8988T (cell line): ENCODE data around the gene THSD4.
"Not testable (repeated sequence)": the region's sequence is repeated elsewhere in the genome, so short reads cannot be mapped to it uniquely, and the experiment has no call there.

Source experiments
- DNase-seq: peaks from one replicate; pipeline ENCODE4 v3.0.0; 2011

THSD4 gene

DNA sequence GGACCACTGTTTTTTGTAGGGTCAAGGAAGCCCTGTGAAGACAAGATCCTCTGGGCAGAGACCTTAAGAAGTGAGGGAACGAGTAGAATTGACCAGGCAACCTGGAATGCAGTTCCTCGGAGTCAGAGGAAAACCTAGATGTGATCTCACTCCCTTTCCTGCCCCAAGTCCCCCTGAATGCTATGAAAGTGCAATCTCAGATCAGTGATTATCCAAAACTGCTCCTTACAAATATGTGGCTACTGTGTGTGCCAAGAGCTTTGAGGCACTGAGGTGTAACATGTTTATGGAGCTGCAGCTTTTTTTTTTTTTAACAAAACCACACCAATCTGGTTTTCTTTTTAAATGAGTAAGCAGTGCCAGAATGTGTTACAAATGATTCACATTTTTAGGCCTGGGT, 35.8 kb downstream of the THSD4 start:
- DNase-seq, result no peak

DNA sequence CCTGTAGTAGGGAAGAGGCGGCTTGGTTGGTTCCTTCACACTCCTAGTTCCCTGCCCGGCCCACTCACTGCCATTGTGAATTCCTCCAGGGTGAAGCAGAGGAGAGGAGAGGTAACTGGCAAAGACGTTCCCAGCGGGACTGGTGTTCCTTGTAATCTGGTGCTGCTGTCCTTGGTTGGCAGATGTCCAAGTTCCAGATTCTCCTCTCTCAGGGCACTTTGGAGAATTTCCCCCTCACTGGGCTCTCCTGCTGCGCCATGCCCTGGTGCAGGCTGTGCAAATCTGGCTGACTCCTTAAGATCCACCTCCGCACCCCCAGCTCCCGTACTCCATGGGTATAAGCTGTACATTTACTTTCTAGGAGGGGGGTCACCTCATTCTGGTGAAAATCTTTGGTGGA, 37.3 kb downstream of the THSD4 start:
- DNase-seq, result no peak

DNA sequence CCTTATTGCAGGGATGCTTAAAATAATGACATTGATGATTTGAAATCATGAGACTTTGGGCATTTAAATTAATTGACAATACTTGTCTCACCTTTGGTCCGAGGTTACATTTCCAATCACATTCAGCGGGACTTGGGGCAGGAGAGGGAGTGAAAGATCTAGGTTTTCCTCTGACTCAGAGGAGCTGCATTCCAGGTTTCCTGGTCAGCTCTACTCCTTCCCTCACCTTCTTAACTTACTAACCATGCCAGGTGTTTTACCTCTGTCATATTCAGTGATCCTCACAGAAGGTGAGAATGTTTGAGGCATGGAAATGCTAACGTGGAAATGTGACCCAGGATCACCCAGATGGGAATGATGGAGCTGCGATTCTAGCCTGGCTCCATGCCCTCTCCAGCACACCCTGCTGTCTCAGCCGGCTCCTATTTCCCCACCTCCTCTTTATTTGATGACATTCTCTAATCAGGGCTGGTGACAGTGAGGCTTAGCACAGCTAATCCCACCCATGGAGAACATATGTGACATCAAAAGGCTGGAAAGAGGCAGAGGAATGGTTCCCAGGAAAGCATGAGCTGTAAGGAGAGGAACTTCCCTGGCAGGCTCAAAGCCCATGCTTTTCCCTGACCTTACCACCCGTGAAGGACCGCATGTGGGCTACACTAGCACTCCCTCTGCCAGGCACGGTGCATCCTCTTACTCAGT, 38.7 kb downstream of the THSD4 start:
- no peak for DNase-seq

DNA sequence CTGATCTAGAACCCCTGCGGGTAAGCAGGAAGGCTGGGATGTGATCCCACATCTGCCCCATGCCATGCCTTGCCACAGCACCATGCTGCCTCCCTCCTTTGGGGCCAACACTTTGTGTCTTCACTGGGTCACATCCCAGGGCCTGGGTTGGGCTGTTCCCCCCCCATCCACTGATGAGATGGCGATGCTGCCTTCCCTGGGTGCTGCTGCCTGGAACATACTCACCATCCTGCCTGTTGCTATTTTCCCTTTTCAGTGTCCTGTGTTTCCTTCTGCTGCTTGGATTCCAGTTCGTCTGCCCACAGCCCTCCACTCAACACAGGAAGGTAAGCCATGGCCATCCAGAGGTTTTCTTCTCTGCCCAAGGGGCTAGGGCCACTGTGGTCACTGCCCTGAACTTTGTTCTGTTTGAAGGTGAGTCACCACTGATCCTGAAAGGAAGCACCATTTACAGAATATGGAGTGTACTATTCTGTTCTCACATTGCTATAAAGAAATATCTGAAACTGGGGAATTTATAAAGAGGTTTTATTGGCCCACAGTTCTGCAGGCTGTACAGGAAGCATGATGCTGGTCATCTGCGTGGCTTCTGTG, 39.4 kb downstream of the THSD4 start:
- no peak for DNase-seq

DNA sequence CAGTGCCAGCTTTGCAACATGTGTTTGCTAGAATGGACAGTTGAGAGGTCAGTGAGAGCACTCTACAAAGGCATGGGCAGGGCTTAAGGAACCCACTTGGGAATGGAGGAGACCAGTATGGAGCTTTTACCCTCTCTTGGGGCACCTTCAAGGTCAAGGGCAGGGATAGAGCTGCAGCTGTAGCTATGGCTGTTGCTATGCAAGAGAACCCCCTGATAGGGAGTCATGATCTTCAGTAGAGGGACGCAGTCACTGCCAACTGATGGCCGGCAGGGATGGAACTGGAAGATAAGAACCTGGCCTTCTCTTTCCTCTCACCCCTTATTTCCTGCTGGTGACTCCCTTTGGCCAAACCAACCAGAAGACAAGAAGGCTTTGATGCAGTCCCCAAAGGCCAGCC, 40.3 kb downstream of the THSD4 start:
- no peak for DNase-seq

DNA sequence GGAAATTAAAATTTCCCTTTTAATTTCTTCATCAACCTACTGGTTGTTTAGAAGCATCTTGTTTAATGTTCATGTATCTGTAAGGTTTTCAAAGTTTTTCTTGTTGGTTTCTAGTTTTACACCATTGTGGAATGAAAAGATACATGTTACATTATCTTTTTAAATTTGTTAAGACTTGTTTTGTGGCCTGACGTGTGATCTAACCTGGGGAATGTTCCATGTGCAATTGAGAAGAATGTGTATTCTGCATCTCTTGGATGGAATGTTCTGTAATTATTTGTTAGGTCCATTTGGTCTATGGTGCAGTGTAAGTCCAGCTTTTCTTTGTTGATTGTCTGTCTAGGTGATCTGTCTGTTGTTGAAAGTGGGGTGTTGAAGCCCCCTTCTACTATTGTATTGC, 45.7 kb downstream of the THSD4 start:
- no peak for DNase-seq

DNA sequence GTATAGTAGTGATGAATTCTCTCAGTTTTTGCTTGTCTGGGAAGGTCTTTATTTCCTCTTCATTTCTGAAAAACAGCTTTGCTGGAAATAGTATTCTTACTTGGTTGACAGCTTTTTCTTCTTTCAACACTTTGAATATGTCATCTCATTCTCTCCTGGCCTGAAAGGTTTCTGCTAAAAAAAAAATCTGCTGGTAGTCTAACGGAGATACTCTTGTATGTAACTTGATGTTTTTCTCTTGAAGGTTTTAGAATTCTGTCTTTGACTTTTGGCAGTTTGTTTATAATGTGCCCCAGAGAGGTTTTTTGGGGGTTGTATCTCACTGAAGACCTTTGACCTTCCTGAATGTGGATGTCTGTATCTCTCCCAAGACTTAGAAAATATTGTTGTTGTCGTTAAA, 47.0 kb downstream of the THSD4 start:
- DNase-seq, result no peak

DNA sequence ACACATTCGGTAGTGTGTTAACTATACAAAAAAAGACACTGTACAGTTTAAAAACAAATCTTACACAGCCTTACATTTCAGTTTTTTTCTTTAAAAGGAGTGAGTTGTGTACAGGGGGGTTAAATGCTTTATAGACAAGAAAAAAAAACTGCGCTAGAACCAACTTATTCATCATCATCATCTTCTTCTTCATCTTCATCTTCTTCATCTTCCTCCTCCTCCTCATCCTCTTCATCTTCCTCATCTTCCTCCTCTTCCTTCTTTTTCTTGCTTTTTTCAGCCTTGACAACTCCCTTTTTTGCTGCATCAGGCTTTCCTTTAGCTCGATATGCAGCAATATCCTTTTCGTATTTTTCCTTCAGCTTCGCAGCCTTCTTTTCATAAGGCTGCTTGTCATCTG, 49.3 kb downstream of the THSD4 start:
- not testable (repeated sequence) for DNase-seq

DNA sequence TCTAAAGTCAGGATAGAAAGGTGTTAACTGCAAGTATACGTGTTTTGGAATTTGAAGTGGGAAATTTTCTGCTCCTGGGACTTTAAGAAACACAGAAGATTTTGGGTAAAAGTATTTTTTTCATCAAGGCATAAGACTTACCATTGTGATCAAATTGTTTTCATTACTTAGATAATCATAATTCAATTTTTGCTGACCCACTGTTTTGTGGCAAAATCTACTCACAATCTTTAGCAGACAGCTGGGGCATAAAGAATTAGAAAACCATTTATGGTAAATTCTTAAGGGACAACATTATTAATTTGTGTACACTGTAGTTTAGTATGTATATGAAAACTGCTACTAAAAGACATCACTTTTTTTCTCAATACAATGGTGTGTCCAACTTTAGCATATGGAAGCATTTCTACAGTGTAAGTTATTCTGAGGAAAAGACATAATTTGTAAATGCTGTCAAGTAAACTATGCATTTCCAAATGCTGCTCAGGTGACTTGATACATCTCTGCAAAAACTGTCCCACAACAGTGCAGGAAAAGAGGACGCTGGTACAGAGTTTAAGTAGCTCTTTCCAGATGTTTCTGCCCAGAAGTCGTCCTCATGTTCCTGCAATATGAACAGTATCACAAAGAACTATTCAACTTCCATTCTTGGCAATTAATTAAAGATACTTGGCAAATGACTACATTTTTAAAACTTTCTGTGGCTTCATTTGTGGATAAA, 52.3 kb downstream of the THSD4 start:
- DNase-seq, result no peak

DNA sequence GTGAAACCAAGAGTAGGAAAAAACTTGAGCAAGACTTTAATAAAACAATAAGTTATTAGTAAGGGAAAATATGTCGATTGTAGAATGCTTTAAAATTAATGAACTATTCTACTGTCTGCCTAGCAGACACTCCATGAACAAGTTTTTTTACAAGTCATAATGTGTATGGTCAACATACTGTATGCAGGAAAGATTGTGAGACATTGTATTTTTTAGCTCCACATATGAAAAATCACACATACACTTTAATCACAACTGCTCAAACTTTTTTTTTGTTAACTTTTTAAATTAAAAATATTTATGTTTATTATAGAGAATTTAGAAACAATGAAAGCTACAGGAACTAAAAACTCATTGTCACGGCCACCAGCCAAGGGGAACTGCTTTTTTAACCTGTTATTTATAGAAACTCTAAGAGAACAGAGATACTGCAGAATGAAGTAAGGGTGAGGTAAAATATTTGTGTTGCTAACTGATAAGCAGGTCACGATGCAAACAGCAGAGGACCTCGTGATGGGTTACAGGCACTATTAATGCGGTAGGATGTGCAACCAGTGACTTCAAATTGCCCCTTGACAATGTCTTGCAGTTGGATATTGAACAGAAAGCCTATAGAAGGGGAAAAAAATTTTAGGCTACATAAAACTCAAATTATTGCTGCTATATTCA, 53.0 kb downstream of the THSD4 start:
- no peak for DNase-seq

DNA sequence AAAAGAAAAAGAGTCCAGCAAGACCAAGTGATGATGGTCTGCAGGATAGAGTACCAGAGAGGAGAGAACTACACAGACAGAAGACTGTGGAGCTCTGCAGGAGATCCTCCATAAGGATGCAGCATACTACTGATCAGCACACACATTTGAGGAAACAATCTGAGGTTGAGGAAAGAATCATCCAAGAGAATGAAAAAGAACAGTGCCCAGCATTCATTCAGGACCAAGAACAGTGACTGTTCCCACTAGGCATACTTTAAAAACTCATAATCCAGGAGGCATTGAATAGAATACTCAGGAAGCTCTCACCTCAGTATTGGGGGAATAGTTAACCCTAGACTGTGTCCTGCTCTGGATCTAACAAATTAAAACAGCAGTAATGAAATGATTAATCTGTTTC, 54.9 kb downstream of the THSD4 start:
- DNase-seq, result no peak

DNA sequence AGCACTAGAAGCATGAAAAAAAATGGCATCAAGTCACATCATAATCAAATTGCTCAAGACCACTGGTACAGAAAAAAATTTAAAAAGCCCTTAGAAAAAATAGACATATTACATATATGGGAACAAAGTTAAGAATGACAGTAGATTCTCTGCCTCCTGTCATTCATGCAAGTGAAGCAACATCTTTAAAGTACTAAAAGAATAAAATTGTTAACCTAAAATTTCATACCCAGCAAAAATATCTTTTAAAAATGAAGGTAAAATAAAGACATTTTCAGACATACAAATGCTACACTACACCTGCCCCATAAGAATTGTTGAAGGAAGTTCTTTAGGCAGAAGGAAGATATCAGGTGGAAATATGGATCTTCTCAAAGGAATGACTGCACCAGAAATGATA, 55.9 kb downstream of the THSD4 start:
- DNase-seq, result no peak

DNA sequence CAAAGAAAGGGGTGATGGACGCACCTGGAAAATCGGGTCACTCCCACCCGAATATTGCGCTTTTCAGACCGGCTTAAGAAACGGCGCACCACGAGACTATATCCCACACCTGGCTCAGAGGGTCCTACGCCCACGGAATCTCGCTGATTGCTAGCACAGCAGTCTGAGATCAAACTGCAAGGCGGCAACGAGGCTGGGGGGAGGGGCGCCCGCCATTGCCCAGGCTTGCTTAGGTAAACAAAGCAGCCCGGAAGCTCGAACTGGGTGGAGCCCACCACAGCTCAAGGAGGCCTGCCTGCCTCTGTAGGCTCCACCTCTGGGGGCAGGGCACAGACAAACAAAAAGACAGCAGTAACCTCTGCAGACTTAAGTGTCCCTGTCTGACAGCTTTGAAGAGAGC, 59.1 kb downstream of the THSD4 start:
- not testable (repeated sequence) for DNase-seq

DNA sequence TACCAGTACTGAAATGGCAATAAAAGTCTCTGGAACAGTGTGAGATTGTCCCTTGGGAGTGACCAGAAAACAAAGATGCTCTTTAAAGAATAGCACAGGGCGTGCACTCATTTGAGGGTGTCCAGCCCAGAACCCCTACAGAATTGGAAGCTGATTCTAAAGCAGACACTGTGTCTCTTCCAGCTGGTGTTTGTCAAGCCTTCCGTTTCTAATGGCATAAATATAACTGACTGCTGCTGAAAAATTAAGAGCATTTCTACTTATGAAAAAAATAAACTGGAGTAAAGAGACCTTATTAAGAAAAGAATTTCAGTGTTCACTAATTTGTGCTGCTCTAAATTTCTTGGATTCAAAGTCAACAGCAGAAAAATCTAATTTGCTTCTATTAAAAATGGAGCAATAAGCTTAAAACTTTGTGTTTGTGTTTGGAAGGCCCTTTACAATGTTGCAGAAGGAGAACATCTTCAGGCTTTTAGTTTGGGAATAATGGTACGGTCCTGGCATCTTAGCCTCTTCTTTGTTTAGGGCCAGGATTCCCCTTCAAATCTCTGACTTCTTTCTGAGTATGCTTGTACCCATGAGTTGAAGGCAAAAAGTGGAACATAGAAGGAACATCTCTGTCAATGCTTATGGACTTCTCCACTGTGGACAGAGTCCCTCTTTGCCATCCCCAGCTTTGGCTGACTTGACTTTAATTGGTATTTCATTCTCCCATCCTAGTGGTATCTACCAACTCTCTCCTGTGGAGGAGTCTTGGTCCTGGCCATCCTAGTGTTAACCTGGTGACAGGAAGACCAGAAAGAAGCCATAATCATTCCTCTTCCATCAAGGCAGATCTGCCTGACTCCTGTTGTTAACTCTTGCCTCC, 65.9 kb downstream of the THSD4 start:
- no peak for DNase-seq

DNA sequence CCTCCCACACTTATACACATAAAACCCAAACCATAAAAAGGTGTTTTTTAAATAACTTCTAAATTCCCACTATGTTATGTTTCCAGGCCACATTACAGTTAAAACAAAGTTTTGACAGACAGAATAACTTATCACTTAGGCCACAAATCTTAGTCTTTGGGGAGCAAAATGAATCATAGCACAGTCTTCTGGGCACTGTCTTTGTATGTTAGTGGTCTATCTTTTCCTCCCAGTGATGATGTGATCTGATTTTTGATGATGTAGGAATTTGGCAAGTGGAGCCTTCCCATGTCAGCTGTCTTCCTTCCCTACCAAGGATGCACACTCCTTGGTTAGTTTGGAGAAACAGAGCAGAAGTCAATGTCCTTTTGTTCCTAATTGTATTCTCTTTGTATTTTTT, 67.3 kb downstream of the THSD4 start:
- no peak for DNase-seq

DNA sequence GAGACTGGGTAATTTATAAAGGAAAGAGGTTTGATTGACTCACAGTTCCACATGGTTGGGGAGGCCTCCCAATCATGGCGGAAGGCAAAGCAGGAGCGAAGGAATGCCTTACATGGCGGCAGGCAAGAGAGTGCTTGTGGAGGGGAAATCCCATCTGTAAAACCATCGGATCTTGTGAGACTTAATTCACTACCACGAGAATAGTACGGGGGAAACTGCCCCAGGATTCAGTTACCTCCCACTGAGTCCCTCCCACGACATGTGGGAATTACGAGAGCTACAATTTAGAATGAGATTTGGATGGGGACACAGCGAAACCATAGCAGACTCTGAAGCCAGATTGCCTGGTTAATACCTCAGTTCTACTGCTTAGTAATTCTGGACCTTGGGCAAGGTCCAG, 67.8 kb downstream of the THSD4 start:
- no peak for DNase-seq

DNA sequence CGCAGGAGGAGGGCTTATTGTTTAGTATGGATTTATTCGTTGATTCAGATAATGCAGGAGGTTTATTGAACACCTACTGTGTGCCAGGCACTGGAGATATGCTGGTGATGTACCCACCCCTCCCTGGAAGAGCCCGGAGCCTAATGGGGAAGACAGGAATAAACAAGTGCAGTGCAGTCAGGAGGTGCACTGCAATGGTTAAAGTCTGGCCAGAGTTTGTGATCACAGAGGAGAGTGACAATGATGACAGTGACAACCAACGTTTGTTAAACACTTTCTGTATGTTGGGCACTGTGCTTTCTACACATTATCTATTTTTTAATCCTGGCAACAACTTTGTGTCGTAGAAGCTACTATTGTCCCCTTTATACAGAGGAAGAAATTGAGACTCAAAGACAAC, 70.4 kb downstream of the THSD4 start:
- DNase-seq, result no peak

DNA sequence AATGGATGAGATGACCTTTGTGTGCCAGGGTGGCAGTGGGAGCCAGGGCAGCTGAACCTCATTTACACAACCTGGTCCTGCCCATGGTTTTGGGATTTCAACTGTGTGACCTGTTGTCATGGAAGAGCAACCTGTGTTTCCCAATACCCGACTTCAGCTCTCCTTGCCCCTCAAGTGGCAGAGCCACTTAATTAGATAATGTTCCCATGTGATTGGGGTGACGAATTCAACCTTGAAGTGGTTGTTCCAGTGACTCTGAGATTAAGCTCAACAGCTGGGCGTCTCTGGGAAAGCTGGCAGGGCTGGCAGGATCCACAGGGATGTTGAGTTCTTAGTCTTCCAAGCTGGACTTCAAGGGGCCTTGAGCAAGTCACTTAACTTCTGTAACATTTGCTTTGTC, 71.0 kb downstream of the THSD4 start:
- no peak for DNase-seq

DNA sequence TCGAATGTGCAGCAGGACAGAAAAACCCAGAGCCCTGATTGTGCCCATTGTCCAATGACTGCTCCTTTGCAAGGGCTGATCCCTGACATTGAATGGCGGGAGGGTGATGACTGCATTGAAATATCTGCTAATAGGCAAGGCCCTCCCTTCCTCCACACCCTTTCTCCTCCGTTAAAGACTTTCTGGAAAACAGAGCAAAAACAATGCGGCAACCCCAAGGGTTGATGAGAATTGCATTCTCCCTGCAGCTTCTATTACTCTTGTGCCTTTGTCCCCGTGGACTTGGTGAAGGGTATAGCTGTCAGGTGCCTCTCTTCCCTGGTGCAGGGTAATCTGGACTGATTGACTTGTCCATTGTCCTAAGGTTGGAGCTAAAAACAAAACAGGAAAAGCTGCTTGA, 71.8 kb downstream of the THSD4 start:
- DNase-seq, result no peak

DNA sequence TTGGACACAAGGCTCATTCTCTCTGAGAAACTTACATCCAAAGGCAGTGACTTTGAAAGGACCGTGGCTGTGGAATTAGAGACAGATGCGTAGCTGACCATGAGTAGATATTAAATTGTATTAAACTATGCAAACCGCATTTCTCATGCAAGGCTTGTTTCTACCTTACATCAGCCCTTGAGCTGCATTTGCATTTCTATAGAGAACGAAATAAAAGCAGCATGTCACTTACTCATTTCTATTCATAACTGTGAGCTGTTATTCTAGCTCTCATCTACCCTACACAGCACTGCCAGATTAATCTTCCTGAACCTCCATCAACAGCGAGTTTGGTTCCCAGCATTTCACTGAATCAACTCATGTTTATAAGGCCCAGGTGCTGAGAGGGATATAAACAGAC, 72.3 kb downstream of the THSD4 start:
- no peak for DNase-seq

DNA sequence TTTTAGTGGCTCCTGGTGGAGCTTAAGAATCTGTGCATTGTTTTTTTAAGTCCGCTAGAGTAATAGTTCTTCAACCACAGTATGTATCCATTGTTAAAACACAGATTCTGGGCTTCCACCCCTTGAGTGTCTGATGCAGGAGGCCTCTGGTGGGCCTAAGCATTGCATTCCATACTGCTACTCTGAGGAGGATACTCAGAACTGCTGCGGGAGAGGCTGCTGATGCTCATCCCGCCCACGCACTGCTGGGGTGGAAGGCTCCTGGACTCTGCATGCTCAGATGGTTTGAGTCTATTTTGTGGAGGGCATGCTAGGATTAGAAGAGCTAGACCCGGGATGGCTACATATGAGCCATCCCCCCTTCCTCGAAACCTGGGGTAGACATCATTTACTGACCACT, 74.4 kb downstream of the THSD4 start:
- no peak for DNase-seq

DNA sequence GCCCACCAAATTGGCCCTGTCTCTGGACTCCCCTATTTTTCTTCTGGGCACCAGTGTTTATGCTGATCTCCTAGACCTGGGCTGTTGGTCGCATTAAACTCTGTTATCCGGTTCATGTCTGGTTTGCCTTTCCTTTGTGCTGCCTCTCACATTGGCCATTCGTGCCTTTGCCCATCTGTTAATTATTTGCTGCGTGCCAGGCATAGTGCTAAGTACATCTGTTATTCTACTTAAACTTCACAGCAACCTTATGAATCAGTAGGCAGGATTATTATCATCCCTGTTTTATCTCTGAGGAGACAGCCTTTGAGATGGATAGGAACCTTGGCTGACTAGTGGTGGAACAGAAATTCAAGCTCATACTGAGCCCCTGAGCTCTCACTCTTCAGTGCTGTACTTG, 76.0 kb downstream of the THSD4 start:
- DNase-seq, result no peak

DNA sequence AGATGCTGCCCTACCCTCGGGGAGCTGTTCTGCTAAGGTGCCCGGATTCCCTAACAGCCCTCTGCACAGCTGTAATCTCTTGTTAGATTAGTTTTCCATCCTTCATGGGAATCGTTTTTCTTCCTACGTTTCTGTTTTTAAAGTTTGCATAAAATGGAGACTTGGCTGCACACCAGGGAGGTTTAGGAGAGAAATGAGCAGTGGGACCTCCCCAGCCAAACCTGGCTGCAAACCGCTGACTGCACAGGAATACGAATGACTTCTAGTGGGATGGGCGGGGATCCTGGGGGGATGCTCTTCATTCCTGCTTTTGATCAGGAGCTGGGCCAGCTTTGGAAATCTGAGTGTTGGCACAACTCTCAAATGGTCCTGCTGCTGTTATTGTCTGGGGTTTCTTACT, 77.5 kb downstream of the THSD4 start:
- DNase-seq, result no peak
